ENCODE measurements around the gene VPS51. TPM values are rescaled to one million over a fixed set of nuclear protein-coding genes. Genes with fewer than 3 reads are reported as not detected.

Gene VPS51
- total and polyA plus RNA-seq, 2 of the 4 experiments (the other 2 are of a cell fraction), result 56.3 to 113 TPM

DNA sequence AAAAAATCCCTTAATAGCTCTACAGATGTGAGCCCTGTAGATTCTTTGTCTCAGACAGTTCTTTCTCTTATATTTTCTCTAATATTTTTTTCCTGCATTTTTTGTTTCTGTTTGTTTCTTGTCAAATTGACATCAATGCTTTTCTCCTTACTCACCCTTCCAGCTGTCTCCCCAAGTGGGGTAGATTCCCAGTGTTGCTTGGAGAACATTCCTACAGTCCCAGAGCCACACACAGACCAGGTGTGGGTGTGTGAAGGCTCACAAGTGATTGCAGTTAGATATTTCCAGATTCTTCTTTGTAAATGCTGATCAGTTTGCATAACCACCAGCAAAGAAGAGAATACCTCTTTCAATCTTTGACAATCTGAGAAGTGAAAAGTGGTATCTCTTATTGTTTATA lies 7.5 kb downstream of the VPS51 start:
- CTCF ChIA-PET, result no interaction called here
- Histone ChIP-seq H2BK120ac (ENCODE audit: low read depth, low read length) (no peak overlapping the region), H3K23ac (ENCODE audit: low read depth, low read length) (no peak overlapping the region), H4K20me1 (ENCODE audit: insufficient read depth, low read length) (peaks cover 3% of the 10 kb centered on the region; the same call in 1 of the 2 replicates), H3K79me1 (ENCODE audit: low read depth in 1 of 2, low read length in 2 of 2) (peaks cover 13 to 46% of the 10 kb centered on the region in 2 experiments), H2BK15ac (ENCODE audit: low read depth, low read length) (no peak overlapping the region), H4K8ac (ENCODE audit: low read depth in 2 of 2, low read length in 2 of 2) (no peak overlapping the region), H3K4ac (ENCODE audit: low read depth, low read length) (no peak overlapping the region), H4K5ac (ENCODE audit: low read depth, low read length) (no peak overlapping the region), H2AK9ac (replicated peaks; ENCODE audit: low read depth, low read length, poor library complexity) (no peak overlapping the region), H3K27ac (ENCODE audit: insufficient read depth, low read length) (no peak overlapping the region), H4K91ac (ENCODE audit: insufficient read depth, low read depth, low read length) (no peak overlapping the region), H3K9me1 (ENCODE audit: insufficient read depth, low read length) (peaks cover 11% of the 10 kb centered on the region), H3K14ac (replicated peaks; ENCODE audit: low read depth, low read length) (no peak overlapping the region), H3K9ac (ENCODE audit: low read depth, low read length) (no peak overlapping the region), H3K56ac (ENCODE audit: extremely low read depth, insufficient read depth, low read length) (no peak overlapping the region), H2BK5ac (ENCODE audit: low read depth, low read length, poor library complexity, severe bottlenecking) (no peak overlapping the region), H3K9me3 (ENCODE audit: control insufficient read depth, insufficient read depth, low read length) (no peaks in the 10 kb centered on the region), H3K4me3 (ENCODE audit: insufficient read depth, low read depth, low read length) (no peak overlapping the region), H3K27me3 (ENCODE audit: control insufficient read depth, insufficient read depth, low read length) (no peaks in the 10 kb centered on the region), H3K4me2 (ENCODE audit: low read depth, low read length) (no peak overlapping the region), H3K4me1 (ENCODE audit: control insufficient read depth, insufficient read depth, low read length) (peaks cover 4% of the 10 kb centered on the region), H3K36me3 (ENCODE audit: control insufficient read depth, insufficient read depth, low read length) (peaks cover 5% of the 10 kb centered on the region), H2AK5ac (ENCODE audit: low read depth, low read length) (no peak overlapping the region), H3K18ac (ENCODE audit: low read depth, low read length) (no peak overlapping the region), H2AFZ (replicated peaks; ENCODE audit: low read length, poor library complexity) (no peak overlapping the region), H2BK20ac (ENCODE audit: low read depth, low read length) (no peak overlapping the region)
- POLR2A ChIA-PET (ENCODE audit: unreplicated experiment), result no interaction called here
- dilution Hi-C loops (cut with HindIII; ENCODE audit: low sequenced_read_pairs, unreplicated experiment) (no loop called here), intact Hi-C loops (cut with micrococcal nuclease) (no loop called here), in situ Hi-C loops (cut with MboI; ENCODE audit: low sequenced_read_pairs) (no loop called here)
- ATAC-seq (ENCODE audit: low read depth) (no peak), DNase-seq (no peak)
- no TSS peak for BruUV-seq (replicated peaks)
- TF ChIP-seq USF2 (IDR thresholded peaks at IDR 0.05; ENCODE audit: low read depth, low read length) (no peak), MAZ (IDR thresholded peaks at IDR 0.05; ENCODE audit: borderline replicate concordance, low read depth, low read length) (no peak), CEBPB (IDR thresholded peaks at IDR 0.05; ENCODE audit: low read depth, low read length) (no peak), RFX5 (IDR thresholded peaks at IDR 0.05; ENCODE audit: low read depth, low read length) (no peak), RCOR1 (IDR thresholded peaks at IDR 0.05; ENCODE audit: insufficient replicate concordance, low read length) (no peak), FOS (IDR thresholded peaks at IDR 0.05; ENCODE audit: low read depth, low read length) (no peak), CTCF (conservative IDR thresholded peaks at IDR 0.05; ENCODE audit: low read depth, low read length) (no peak), CHD1 (IDR thresholded peaks at IDR 0.05; ENCODE audit: low read depth, low read length) (no peak), POLR2A (IDR thresholded peaks at IDR 0.05; ENCODE audit: low read depth, low read length) (no peak), NFE2L2 (IDR thresholded peaks at IDR 0.05; ENCODE audit: low read depth, low read length) (no peak), BHLHE40 (IDR thresholded peaks at IDR 0.05; ENCODE audit: low read depth, low read length) (no peak), MAFK (IDR thresholded peaks at IDR 0.05; ENCODE audit: low read depth, low read length) (no peak), SMC3 (IDR thresholded peaks at IDR 0.05; ENCODE audit: low read depth, low read length) (no peak), MXI1 (IDR thresholded peaks at IDR 0.05; ENCODE audit: borderline replicate concordance, low read depth, low read length) (no peak), RAD21 (IDR thresholded peaks at IDR 0.05; ENCODE audit: low read length) (no peak)
- TF ChIP-seq, protein P1, sequence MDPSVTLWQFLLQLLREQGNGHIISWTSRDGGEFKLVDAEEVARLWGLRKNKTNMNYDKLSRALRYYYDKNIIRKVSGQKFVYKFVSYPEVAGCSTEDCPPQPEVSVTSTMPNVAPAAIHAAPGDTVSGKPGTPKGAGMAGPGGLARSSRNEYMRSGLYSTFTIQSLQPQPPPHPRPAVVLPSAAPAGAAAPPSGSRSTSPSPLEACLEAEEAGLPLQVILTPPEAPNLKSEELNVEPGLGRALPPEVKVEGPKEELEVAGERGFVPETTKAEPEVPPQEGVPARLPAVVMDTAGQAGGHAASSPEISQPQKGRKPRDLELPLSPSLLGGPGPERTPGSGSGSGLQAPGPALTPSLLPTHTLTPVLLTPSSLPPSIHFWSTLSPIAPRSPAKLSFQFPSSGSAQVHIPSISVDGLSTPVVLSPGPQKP (IDR thresholded peaks at IDR 0.05; ENCODE audit: borderline replicate concordance, low read depth, low read length), result no peak

Measured in IMR-90 (cell line).